ENCODE measurements around the gene NUP214. TPM values are rescaled to one million over a fixed set of nuclear protein-coding genes. Genes with fewer than 3 reads are reported as not detected.

Gene NUP214
- total RNA-seq, 2 experiments from 2014 or later = 19.7 to 69.6 TPM

DNA sequence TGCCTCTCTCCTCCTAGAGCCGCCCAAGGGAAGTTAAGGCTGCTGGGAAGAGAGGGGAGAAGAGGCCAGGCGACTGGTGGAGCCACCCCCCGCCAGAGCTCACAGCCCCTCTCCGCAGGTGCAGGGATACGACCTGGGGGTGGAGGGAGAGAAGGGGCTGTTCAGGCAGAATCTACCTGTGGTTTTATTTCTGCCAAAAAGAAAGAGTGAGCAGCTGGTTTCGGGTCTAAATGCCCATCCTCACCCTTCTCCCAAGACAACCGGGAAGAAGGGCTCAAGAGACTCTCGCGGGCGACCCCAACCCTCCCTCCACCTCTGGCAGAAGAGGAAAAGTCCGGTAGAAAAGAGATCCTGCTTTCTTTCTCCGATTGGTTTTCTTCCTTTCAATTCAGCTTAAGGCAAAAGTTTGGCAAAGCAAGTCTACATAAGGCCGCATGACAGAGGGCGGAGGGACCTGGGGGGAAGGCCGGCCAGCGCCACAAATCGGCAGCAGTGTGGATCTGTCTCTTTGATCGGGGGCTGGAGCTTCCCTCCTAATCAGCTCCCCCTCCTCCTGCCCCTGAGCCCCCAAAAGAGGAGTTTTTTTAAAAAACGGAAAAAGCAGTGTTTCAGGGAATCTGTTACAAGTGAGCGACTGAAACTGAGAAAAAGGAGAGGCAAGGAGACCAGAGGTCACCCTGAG, 134.7 kb downstream of the NUP214 start:
- H3K79me2 ChIP-seq (ENCODE audit: insufficient read depth, low read depth, low read length) = peaks cover 33% of the 10 kb centered on the region; the same call in 1 of the 2 replicates
- H2AFZ ChIP-seq (ENCODE audit: low read length) = no peak overlapping the region
- BruUV-seq (replicated peaks) = no TSS peak
- no peak overlapping the region for H3K4me2 ChIP-seq (ENCODE audit: low read length)
- ChIA-PET CTCF (ENCODE audit: unreplicated experiment) (no interaction called here), POLR2A (no interaction called here)
- H3K36me3 ChIP-seq (ENCODE audit: insufficient read depth, low read length) = peaks cover 67% of the 10 kb centered on the region
- H4K20me1 ChIP-seq (ENCODE audit: insufficient read depth, low read length) = no peaks in the 10 kb centered on the region
- H3K4me3 ChIP-seq (ENCODE audit: low read depth, low read length, poor library complexity, severe bottlenecking) = no peak overlapping the region
- TF ChIP-seq EZH2phosphoT487 (IDR thresholded peaks at IDR 0.05; ENCODE audit: borderline replicate concordance, low read depth, low read length) = no peak
- no peak for TF ChIP-seq CTCF (conservative IDR thresholded peaks at IDR 0.05; ENCODE audit: low read length)
- intact Hi-C loops (cut with micrococcal nuclease; ENCODE audit: unreplicated experiment) = no loop called here
- H3K9me3 ChIP-seq (ENCODE audit: low read length) = no peaks in the 10 kb centered on the region
- H3K4me1 ChIP-seq (ENCODE audit: insufficient read depth, low read length, poor library complexity, severe bottlenecking) = peaks cover 62% of the 10 kb centered on the region
- no peaks in the 10 kb centered on the region for H3K9me2 ChIP-seq (ENCODE audit: insufficient read depth, low read length)
- H3K27ac ChIP-seq (ENCODE audit: low read depth, low read length, poor library complexity, severe bottlenecking) = no peak overlapping the region
- no peak for DNase-seq (ENCODE audit: low spot score)

DNA sequence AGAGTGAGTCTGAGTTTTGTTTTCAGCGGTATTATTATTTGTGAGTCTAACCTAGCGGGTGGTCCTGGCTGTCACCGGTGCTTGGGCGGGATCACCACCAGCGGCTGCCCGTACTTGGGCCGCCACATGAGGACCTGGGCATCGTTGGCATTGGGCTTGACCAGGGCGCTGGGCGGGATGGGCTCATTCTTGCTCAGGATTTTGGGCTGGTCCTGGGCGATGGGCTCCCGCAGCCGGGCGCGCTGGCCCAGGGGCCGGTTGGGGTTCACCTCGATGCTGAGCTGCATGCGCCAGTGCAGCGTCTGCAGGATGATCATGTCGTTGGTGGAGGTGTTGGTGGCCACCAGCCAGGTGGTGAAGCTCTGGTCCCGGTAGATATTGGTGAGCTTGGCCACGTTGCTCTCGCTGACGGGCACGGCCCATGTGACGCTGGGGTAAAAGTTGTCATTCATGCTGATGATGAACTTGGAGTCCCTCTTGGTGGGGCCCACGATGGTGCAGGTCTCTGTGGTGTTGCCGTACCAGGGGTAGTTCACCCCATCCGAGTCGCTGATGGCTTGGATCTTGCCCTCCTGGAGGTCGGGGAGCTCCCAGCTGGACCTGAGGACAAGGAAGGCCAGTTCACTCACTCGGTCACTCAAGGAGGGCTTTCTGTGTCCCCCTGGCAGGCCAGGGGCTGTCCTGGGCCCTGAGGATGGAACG, 135.5 kb downstream of the NUP214 start:
- BruUV-seq (replicated peaks) = no TSS peak
- peaks cover 70% of the 10 kb centered on the region for H3K36me3 ChIP-seq (ENCODE audit: insufficient read depth, low read length)
- H3K9me3 ChIP-seq (ENCODE audit: low read length) = no peaks in the 10 kb centered on the region
- H3K4me3 ChIP-seq (ENCODE audit: low read depth, low read length, poor library complexity, severe bottlenecking) = no peak overlapping the region
- ChIA-PET POLR2A (no interaction called here), CTCF (ENCODE audit: unreplicated experiment) (interaction anchor here (0.6 to 0.7 kb wide), 2 partner anchors 13 to 1844 kb away, joined by 3 to 4 read pairs; no protein-coding TSS in a partner anchor)
- DNase-seq (ENCODE audit: low spot score) = no peak
- peaks cover 41% of the 10 kb centered on the region for H3K79me2 ChIP-seq (ENCODE audit: insufficient read depth, low read depth, low read length)
- intact Hi-C loops (cut with micrococcal nuclease; ENCODE audit: unreplicated experiment) = no loop called here
- H3K4me2 ChIP-seq (ENCODE audit: low read length) = no peak overlapping the region
- no peaks in the 10 kb centered on the region for H3K9me2 ChIP-seq (ENCODE audit: insufficient read depth, low read length)
- H3K27ac ChIP-seq (ENCODE audit: low read depth, low read length, poor library complexity, severe bottlenecking) = no peak overlapping the region
- H3K4me1 ChIP-seq (ENCODE audit: insufficient read depth, low read length, poor library complexity, severe bottlenecking) = peaks cover 62% of the 10 kb centered on the region
- no peaks in the 10 kb centered on the region for H4K20me1 ChIP-seq (ENCODE audit: insufficient read depth, low read length)
- TF ChIP-seq CTCF (conservative IDR thresholded peaks at IDR 0.05; ENCODE audit: low read length) = no peak
- no peak for TF ChIP-seq EZH2phosphoT487 (IDR thresholded peaks at IDR 0.05; ENCODE audit: borderline replicate concordance, low read depth, low read length)
- H2AFZ ChIP-seq (ENCODE audit: low read length) = no peak overlapping the region

All from OCI-LY7 (cell line).